PC-9 (cell line): ENCODE results near the gene TMED4.

Experiments used
- CTCF ChIP-seq: fragments of 200-600 bp; sonication (generic); conservative IDR thresholded peaks from 2 replicates; pipeline ENCODE4 v1.6.1; 2017; ENCODE audit warnings: mixed run types, antibody characterized with exemption, mild to moderate bottlenecking, moderate library complexity
- EZH2 ChIP-seq: fragments of 200-600 bp; sonication (generic); IDR thresholded peaks from 2 replicates; pipeline ENCODE4 v1.8.0; 2017; ENCODE audit warnings: antibody characterized with exemption, low read depth

- TF ChIP-seq CTCF (no peak), EZH2 (no peak)
These were observed 7.0 kb downstream of the TMED4 start for GRCh38 chr7:44575054-44575453.
